Kidney epithelial cell (primary cell): ENCODE measurements around the gene PPP1CC. TPM values are rescaled to one million over a fixed set of nuclear protein-coding genes. Genes with fewer than 3 reads are reported as not detected.

Experiments used
- DNase-seq: peaks from one replicate; pipeline ENCODE4 v3.0.0-alpha.2; 2010; ENCODE audit warnings: low read depth
- H3K27me3 ChIP-seq: 2 replicates; pipeline ENCODE4 v1.6.0; 2011; ENCODE audit warnings: low read length; ENCODE audit not compliant: control insufficient read depth, insufficient read depth
- H3K36me3 ChIP-seq: 2 replicates; pipeline ENCODE4 v1.5.1; 2011; ENCODE audit warnings: low read length; ENCODE audit not compliant: control insufficient read depth, insufficient read depth
- H3K4me3 ChIP-seq: 2 replicates; pipeline ENCODE4 v1.5.1; 2011; ENCODE audit warnings: low read depth, mild to moderate bottlenecking, control low read depth, low read length
- CTCF ChIP-seq: IDR thresholded peaks from 2 replicates; pipeline ENCODE4 v1.5.1; 2011; ENCODE audit warnings: mild to moderate bottlenecking, moderate library complexity, low read length, control low read depth, inconsistent platforms; ENCODE audit not compliant: insufficient read depth, poor library complexity, severe bottlenecking
- total RNA-seq: library from RNA; depleted of rRNA; stranded (reverse); fragments of >200 nt; gene quantifications from 2 replicates; pipeline ENCODE4 v1.2.3, GENCODE V29; 2015

Gene PPP1CC
- total RNA-seq, 1 donor from 2014 or later: 93.1 TPM

GRCh38 chr12:110670161-110670701, 72.5 kb downstream of the PPP1CC start:
- DNase-seq: no peak
- Histone ChIP-seq H3K36me3 (no peaks in the 10 kb centered on the region), H3K27me3 (no peaks in the 10 kb centered on the region), H3K4me3 (no peak overlapping the region)
- no peak for TF ChIP-seq CTCF

Other genes starting within 250 kb of the PPP1CC start
- gene VPS29, start 240.8 kb downstream of the PPP1CC start, total RNA-seq: 75.4 and 93.7 TPM in 2 replicates
- 0.88 and 1.2 TPM in 2 replicates for gene RAD9B, start 240.6 kb downstream of the PPP1CC start, total RNA-seq
- gene PPTC7, start 159.6 kb downstream of the PPP1CC start, total RNA-seq: 9.8 and 11.5 TPM in 2 replicates
- gene TCTN1, start 128.8 kb downstream of the PPP1CC start, total RNA-seq: 16.5 and 27.7 TPM in 2 replicates
- gene HVCN1, start 53.8 kb downstream of the PPP1CC start, total RNA-seq: 0.33 and 2.1 TPM in 2 replicates
- gene CCDC63, start 104.1 kb upstream of the PPP1CC start, total RNA-seq: not detected in 2 replicates
- gene MYL2, start 177.7 kb upstream of the PPP1CC start, total RNA-seq: not detected in 2 replicates